ENCODE measurements around the gene PYGB. TPM values are rescaled to one million over a fixed set of nuclear protein-coding genes. Genes with fewer than 3 reads are reported as not detected.
A peak's percentile ranks its signal among the peaks of the same experiment; 100 is the strongest.

Gene PYGB
- total RNA-seq, 2 donors from 2014 or later: 231 to 261 TPM

GRCh38 chr20:25203871-25204320 lies 44.0 kb upstream of the PYGB start:
- 63% methylated on average over 1 of the region's 1 CpG for WGBS
- Histone ChIP-seq H3K4me3 (no peak overlapping the region), H3K4me1 (replicated peaks) (peaks cover 21% of the 10 kb centered on the region), H3K27ac (no peak overlapping the region), H3K27me3 (replicated peaks; ENCODE audit: insufficient read depth) (no peaks in the 10 kb centered on the region), H3K9me3 (no peaks in the 10 kb centered on the region), H3K36me3 (no peaks in the 10 kb centered on the region)
- DNase-seq (ENCODE audit: low spot score): no peak
- TF ChIP-seq CTCF (IDR thresholded peaks at IDR 0.05) (no peak), POLR2AphosphoS5 (IDR thresholded peaks at IDR 0.05) (no peak), POLR2A (IDR thresholded peaks at IDR 0.05) (no peak)
- intact Hi-C loops (cut with DNase I): no loop called here

- no peaks in the 10 kb centered on the region for H3K36me3 ChIP-seq
- no peak for DNase-seq (ENCODE audit: low spot score)
- H3K4me3 ChIP-seq: no peak overlapping the region
- peak overlapping the region; percentile 3 to 59 for H3K27ac ChIP-seq
- 63% methylated on average over 9 of the region's 9 CpGs for WGBS
- intact Hi-C loops (cut with DNase I): no loop called here
- no peaks in the 10 kb centered on the region for H3K9me3 ChIP-seq
- peaks cover 21% of the 10 kb centered on the region for H3K4me1 ChIP-seq (replicated peaks)
- no peaks in the 10 kb centered on the region for H3K27me3 ChIP-seq (replicated peaks; ENCODE audit: insufficient read depth)
- TF ChIP-seq POLR2AphosphoS5 (IDR thresholded peaks at IDR 0.05): no peak
- TF ChIP-seq CTCF (IDR thresholded peaks at IDR 0.05): no peak
- TF ChIP-seq POLR2A (IDR thresholded peaks at IDR 0.05): no peak
Measured at GRCh38 chr20:25204550-25205276, 43.2 kb upstream of the PYGB start.

- H3K27me3 ChIP-seq (replicated peaks; ENCODE audit: insufficient read depth): no peaks in the 10 kb centered on the region
- no peaks in the 10 kb centered on the region for H3K9me3 ChIP-seq
- WGBS: 39% methylated on average over 18 of the region's 21 CpGs
- peak overlapping the region; percentile 3 to 59 for H3K27ac ChIP-seq
- peak in 1 of 4 experiments; percentile 3 for TF ChIP-seq CTCF (IDR thresholded peaks at IDR 0.05)
- TF ChIP-seq POLR2AphosphoS5 (IDR thresholded peaks at IDR 0.05): peak; percentile 43
- TF ChIP-seq POLR2A (IDR thresholded peaks at IDR 0.05): no peak
- DNase-seq (ENCODE audit: low spot score): peak; percentile 68
- intact Hi-C loops (cut with DNase I): no loop called here
- H3K4me3 ChIP-seq: no peak overlapping the region
- no peaks in the 10 kb centered on the region for H3K36me3 ChIP-seq
- H3K4me1 ChIP-seq (replicated peaks): peaks cover 21% of the 10 kb centered on the region
Measured at GRCh38 chr20:25205277-25206062, 42.4 kb upstream of the PYGB start.

GRCh38 chr20:25206063-25206403 lies 41.9 kb upstream of the PYGB start:
- Histone ChIP-seq H3K4me1 (replicated peaks) (peaks cover 21% of the 10 kb centered on the region), H3K4me3 (no peak overlapping the region), H3K27me3 (replicated peaks; ENCODE audit: insufficient read depth) (no peaks in the 10 kb centered on the region), H3K27ac (peak overlapping the region; percentile 3 to 59), H3K9me3 (no peaks in the 10 kb centered on the region), H3K36me3 (no peaks in the 10 kb centered on the region)
- 69% methylated on average over 9 of the region's 9 CpGs for WGBS
- TF ChIP-seq CTCF (IDR thresholded peaks at IDR 0.05) (no peak), POLR2A (IDR thresholded peaks at IDR 0.05) (no peak), POLR2AphosphoS5 (IDR thresholded peaks at IDR 0.05) (no peak)
- DNase-seq (ENCODE audit: low spot score): no peak
- intact Hi-C loops (cut with DNase I): no loop called here

Data from prostate gland (tissue), 2 donors.